HG02981 (cell line): ENCODE results near the gene GABBR2.

Experiments
- ATAC-seq: cut with Tn5 transposase; IDR thresholded peaks from one replicate; pipeline ENCODE4 v1.9.1; 2021; ENCODE audit warnings: mild to moderate bottlenecking, moderate library complexity; ENCODE audit not compliant: unreplicated experiment

The GABBR2 gene

DNA sequence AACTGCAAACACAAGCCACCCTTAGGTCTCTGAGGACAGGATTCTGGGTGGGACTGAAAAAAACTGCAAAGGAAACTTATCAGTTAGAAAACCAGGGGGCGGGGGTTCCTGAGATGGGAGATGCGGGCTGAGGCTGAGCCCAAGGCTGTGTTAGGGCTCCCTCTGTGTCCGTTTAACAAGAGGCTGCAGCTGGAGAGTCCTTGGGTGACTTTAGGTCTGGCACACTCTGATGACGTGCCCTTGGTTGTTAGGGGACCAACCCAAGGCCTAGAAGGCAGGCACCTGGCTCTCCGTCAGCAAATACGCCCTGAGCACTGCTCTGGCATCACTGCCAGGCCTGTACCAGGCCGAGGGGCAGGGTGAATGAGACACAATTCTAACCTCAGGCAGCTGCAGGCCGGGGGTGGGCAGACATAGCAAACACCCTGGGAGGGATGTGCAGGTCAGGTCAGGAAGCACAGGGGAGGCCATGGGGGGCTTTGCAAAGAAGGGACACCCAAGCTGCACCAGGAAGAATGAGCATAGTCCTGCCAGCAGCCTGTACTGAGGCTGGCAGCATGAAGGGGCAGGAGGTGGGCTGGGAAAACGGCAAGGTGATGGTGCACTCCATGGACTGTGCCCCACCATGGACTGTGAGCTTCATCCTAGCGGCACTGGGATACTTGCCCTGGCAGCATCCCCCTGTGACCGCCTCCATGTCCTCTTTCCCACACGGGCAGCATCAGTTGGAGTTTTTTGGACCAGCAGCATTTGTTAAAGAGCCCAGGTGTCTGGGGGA, 137.9 kb downstream of the GABBR2 start:
- no peak for ATAC-seq

DNA sequence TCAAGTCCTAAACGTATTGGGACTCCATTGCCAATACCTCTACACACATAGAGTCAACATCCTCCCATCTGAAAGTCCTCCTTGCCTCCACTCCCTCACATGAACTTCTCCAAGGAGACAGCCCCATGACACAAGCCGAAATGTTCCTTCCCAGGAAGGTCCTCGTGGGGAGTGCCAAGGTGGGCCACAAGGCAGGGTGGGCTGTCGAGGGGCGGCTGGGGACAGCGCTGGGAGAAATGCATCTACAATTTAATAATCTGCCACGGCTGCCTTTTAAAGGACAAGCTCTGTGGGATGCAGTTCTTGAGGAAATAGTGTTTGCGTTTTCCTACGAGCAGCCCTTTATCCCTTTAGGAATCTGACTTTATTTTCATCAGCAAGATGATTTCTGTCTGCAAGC, 138.7 kb downstream of the GABBR2 start:
- ATAC-seq, result no peak

DNA sequence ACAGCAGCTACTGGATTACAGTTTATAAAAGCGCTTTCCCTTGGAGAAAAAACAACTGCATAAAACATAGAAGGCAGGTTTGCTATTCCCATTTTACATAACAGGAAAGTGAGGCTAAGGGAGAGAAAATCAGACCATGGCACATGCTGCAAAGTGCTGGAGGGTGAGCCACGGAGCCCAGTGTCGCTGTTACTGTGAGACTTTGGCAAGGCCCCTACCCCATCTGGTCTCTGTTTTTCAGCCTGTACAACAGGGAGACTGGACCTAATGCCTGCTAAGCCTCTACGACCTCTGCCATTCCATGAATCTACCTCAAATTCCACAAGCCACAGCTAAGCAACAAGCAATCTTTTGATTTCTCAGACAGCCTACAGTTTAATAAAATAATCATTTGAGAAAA, 139.2 kb downstream of the GABBR2 start:
- no peak for ATAC-seq

DNA sequence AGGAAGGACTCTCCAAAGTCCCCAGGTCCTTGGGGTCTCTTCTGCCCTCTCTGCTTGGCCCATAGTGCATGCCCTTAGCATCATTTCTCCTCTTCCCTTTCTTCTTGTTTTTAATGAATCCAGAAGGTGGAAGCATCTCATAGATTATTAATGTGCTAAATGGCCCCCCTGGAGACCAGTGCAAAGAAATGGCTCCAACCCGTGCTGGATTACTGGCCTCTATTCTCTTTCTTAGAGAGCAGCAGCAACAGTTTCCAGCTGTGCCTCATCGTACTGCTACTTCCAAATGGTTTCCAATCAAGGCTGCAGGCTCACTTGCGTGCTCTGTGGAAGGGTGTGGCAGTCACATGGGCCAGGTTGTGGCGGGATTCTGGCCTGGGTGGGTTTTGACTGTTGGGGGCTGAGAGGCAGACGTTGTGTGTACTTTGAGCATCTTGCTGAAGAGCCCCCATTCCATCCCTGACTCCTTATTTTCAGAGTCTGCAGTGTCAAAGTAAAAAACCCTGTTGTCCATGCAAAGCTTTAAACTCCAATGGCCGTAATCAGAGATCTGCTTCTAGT, 139.7 kb downstream of the GABBR2 start:
- no peak for ATAC-seq

DNA sequence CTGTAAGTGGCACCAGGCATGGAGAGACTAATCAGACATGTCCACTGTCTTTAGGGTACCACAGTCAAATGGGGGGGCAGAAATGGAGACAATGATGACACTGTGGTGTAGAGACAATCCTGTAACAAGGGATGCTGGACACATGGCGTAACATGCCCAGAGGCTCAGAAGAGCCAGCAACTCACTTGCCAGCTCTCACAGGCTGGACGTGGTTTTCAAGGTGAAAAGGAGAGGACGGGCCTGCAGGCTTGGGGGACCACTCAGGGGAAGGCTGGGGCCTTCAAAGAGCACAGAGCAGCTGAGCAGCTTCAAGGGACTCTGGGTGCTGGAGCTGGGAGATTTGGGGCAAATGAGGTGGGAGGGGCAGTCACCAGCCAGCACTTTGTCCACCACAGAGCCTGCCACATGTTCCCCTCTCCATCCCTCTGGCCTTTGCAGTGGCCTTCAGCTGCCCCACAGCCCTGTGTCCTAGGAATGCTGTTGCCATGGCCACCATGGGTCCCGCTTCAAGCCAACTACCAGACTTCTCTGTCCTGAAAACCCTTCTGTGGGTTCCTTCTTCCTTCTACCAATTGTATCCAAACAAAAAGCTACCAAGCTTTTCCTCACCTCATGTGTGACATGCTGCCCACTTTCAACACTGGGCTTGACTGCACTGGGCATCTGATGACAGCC, 140.4 kb downstream of the GABBR2 start:
- no peak for ATAC-seq

DNA sequence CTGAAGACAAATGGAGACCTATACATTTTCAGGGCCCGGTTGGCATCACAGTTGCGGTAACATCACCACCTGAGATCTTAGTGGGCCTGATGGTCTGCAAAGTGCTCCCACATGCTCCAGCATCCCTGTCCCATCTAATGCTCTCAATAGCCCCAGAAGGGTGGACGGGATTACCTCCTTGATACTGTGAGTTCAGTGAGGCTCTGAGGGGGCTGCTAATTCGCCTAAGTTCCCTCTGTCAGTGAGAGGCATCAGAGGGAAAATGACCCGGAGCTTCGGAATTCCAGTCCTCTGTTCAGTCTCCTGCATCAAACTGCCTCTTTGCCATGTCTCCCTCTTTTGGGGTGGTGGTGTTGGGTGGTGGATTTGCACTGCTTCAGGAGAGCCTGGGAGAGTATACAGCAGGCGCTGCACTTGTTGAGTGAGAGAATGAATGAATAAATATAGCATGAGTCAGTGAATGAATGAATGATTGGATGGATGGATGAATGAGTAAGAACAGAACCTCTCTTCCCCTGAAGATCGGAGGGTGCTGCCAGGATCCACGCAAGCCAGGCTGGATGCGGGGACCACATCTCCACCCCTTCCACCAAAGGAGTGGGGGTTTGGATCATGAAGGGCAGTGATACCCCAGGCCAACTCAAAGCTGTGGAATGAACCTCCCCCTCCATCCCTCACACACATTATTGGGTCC, 141.0 kb downstream of the GABBR2 start:
- ATAC-seq, result no peak

DNA sequence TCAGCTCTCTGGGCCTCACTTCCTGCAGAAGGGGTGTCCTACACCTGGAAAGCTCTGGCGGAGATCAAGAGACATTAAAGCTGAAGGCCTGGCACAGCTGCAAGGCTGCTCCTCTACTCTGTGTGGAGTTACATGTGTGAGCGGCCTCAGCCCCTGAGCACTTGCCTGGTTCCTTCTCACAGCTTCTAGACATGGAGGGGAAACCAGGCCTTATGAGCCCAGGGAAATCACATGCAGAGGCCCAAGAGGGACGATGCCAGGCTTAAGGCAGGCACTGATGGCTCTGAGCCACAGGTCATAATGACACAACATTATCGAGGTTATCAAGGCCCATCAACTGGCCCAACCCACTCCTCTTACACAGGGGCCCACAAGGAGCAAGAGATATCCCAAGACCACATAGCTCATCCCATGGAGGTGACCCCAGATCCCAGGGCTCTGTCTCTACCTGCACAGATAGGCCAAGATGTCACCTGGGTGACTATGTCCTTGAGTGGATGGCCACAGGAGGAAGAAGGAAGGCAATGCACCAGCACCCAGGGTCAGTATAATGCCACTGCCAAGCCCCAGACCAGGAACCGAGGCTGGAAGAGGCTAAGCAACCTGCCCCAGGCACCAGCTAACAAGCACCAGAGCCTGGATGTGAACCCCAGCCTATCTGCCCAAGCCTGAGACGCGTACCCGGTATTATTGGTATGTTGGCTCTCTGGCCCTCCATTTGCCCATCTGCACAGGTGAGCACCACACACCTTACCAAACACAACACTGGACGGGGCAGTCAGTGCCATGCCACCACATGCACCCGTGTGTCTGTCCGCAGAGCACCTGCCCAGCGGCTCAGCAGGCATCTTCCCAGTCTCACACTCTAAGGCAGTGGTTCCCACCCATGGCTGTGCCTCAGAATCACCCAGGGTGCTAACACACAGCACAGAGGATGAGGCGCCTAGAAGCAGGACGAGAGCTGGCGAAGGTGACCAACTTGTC, 143.3 kb downstream of the GABBR2 start:
- ATAC-seq, result no peak

DNA sequence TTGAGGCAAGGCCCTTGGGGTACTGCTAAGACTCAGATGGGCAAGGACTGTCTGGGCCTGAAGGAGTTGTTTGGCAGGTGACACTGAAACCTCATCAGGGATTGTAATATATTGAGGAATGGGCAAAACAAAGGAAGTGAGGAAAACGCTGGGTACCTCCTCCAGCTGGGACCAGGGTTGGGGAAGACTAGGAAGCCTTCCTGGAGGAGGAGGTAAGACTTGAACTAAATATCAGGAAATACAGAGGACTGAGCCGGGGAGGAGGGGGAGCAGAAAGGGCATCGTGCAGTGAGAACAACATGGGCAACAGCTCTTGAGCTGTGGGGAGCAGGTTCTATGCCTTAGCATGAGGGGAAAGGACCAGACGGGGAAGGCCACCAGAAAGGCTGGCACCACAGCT, 144.0 kb downstream of the GABBR2 start:
- ATAC-seq, result no peak

DNA sequence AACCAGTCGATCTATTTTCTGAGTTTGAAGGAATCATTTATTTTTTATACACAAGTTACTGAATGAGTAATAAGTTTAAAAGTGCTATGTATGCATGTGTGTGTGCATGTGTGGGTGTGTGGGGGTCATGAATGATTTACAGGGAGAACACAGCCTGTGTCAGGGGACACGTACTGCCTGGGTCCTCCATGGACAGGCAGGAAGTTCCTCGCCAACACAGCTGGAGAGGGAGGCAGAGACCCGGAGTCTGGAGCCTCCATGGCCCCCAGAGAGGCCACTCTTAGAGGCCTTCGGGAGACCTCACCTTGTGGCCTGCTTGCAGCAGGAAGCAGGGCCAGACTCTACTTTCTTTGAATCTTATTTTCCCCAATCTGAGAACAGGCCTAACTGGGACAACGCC, 144.7 kb downstream of the GABBR2 start:
- no peak for ATAC-seq

DNA sequence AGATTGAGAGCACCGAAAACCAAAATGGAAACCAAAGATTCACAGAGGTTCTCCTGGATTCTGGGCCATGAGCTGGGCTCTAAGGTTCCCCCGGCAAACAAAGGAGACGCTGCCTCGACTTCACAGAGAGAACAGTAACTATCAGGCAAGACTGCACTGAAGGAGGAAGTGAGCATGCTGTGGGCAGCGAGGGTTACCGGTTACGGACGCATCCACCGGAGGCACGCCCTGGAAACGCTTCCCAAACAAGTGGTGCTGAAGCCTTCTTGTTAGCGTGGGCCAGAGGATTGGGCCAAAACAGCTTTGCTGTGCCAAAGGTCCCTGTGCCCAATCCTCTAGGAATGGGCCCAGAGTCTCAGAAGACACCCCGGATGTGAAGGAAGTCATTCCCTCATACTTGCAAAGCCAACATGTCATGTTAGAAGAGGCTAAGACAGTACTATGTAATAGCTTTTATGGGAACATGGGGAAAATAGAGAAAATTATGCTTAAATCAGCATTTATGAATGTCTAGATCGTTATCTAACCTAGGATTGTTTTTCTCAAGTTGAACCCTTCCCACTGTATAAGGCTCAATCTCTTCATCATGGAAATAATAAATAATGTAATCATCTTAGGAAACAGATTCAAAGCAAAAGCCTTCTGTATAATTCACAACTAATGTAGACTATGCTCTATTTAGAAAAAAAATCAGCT, 145.4 kb downstream of the GABBR2 start:
- no peak for ATAC-seq

DNA sequence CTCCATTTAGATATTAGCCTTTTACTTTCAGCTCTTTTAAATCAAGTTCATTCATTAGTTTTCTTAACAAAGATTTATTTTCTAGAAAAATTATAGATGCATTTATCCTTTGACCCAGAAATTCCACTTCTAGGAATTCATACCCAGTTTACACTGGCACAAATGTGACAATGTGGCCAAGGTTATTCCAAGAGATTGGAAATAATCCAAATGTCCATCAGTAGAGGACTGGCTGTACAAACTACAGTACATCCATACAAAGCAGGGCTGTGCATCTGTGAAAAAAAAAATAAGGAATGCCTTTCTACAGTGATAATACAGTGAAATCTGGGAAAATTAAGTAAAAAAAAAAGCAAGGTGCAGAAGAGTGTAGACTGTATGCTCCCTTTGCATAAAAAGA, 149.2 kb downstream of the GABBR2 start:
- ATAC-seq, result no peak

DNA sequence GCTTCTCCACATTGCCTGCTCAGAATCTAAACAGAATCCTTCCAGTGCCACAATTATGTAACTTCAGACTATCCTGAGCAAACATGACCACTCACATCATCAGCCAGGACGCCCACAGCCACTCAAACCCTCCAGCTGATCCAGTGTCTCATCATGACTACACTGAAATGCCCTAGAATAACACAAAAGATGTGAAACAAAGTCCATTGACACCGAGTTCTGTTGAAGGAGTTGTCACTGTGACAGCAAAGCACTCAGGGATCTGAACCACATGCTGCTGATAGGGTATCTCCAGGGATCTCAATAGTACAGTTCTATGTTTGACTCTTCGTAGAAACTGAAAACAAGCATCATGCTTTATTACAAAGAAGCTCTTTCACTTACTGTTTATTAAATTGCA, 150.2 kb downstream of the GABBR2 start:
- ATAC-seq, result no peak

DNA sequence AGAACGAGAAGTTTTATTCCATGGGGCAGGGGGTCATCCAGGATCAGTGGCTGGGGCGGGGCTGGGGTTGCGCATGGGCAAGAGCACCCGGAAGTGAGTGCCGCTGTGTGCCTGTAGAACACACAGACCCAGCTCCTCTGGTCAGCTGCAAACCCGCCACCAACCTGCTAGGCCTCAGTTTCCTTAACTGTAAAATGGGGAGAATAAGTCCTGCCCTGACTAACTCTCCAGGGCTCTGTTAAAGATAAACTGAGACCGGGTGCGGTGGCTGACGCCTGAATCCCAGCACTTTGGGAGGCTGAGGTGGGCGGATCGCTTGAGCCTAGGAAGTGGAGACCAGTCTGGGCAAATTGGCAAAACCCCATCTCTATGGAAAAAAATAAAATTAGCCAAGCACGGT, 152.2 kb downstream of the GABBR2 start:
- no peak for ATAC-seq

DNA sequence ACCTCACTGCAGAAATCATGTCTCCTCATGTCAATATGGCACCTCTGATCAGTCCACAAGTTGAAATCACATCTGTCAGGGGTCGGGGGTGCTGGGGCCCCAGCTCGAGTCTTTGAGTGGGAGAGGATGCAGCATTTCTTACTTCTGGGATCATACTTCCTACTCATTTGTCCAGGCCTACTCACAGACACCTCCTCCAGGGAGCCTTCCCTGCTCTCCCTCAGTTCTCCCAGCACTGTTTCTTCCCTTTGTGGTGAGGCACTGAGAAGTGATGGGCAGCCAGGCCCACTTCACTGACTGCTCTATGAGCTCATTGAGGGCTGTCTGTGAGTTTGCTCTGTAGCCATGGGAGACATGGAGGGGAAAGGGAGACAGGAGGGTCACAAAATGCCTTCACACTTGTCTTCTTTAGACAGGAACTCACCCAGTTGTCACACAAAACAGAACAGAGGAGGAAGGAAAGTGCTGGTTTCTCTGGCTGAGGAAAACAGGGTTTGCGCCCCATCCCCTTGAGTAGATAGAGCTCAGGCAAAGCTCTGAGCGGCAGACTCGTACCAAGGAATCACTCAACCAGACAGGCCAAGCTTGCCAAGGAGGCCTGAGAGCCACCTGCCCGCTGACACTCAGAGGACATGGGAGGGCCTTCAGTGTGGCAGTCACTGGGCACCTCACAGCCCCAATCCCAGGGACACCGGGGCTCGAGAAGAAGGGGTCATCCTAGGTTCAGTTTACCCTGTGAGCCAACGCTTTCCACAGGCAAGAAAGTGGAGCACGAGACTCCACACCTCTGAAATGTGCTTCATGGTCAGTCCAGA, 152.9 kb downstream of the GABBR2 start:
- no peak for ATAC-seq

DNA sequence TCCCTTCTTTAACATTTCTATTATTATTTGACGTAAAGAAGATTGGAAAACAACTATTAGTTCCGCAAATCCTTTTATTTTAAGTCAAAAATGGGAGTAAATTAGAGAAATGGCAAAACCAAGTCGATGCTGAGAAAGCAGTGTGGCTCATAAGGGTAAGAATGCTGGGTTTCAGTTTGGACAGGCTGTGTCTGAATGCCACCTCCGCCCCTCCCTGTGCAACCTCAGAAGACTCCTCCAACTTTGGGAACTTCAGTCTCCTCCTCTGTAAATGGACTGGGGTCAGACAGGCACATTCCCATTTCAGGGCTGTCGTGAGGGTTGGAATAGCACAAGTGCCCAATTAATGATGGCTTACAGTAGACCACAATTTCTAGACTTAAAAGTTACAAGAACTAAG, 154.0 kb downstream of the GABBR2 start:
- no peak for ATAC-seq

DNA sequence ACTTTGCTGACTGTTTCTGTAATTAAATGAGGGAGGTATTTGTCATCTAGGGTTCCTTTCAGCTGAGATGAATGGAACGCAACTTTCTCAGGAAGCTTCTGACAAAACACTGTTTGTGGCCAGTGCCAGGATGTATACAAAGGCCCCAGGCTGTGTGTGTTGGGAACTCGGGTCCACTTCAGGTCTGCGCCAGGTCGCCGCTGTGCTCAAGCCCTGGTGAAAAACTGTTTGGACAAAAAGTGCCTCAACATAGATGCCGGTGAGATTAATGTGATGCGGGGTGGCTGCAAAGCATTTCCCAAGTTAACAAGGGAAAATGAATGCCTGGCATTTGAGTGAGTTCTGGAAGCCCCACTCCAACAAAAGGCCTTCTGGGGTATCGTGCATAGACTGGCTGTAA, 156.4 kb downstream of the GABBR2 start:
- ATAC-seq, result no peak

DNA sequence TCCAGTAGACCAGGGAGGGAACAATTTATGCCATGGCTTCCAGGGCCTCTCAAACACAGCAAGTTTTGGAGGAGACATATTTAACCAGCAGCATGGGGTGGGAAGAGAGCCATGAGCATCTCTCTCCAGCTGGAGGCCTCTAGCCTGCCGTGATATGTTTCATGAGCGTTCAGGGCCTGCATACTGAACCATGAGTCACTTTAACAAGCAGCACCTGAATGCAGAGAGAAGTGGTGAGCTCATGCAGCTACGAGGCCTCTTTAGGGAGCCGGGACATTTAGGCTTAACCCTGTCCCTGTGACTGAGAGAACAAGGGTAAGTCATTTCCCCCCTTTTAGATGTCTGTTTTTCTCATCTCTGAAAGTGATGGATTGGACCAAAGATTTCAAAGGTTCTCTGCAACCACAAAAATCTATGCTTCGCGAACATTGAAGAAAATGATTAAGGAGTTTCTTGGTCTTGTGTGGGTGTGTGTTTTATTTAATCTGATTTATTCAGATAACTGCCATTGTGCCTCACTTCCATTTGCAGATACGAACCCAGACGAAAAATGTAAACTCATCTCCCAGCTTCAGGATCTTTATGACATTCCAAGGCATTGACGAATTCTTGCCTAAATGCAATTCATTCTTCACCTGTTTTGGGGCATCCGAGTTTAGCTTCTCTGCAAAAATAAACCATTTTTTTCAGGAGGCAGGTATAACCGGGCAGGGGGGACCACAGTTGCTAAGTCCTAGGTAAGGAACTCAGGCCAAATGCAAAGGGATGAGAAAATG, 157.0 kb downstream of the GABBR2 start:
- ATAC-seq, result no peak

DNA sequence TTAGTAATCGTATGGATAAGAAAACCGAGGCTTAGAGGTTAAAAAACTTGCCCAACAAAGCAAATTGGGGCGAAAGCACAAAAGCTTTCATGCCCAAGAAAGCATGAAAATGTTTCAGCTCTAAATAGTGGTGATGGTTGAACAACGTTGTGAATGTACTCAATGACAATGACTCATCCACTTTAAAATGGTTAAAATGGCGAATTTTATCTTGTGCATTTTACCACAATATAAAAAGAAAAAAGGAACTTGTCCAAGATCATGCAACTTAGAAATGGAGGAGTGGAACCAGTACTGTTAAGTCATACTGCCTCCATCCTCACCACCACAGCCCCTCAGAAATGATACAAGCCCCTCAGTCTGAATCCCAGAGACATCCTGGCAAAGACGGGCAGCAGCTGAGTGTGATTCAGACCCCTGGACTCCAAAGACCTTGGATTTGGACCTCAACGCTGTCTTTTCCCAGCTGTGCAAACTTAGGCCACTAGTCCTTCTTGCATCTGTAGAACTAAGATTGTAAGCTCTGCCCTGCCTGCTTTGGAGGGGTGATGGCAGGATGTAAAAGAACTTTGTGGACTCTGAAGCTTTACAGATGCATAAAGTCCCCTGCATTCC, 158.4 kb downstream of the GABBR2 start:
- ATAC-seq, result no peak
